Cortex of kidney (tissue), 1 donor: Measurements from ENCODE around the gene TNRC6B.
"Not testable (repeated sequence)": the region's sequence is repeated elsewhere in the genome, so short reads cannot be mapped to it uniquely, and the experiment has no call there.

Experiments
- DNase-seq: peaks from one replicate; lab custom pipeline; 2025; lab: John Stamatoyannopoulos, UW

Gene TNRC6B

DNA sequence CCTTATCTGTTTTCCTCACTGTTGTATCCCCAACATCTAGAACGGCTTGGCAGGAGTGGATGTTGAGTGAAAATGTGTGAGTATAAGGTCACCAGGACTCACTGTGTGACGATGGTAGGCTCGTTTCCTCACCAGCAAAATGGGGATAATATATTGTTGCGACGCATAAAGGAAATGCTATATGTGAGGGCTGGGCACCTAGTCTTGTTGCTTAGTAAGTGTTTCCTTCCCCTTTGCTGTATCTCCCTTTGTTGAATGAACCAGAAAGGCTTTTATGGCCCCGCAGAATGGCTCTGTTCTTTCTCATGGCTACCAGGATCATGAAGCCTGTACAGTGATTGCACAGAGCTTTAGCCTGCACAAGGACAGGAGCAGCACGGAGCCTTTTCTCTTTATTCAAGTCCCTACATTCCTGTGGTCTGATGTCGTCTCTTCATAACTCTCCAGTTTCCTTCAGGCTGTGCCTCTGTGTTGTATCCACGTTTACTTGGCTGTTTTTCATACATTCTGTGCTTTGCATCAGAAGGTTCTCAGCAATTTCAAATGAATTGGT, 5.4 kb downstream of the TNRC6B start:
- DNase-seq, result no peak

DNA sequence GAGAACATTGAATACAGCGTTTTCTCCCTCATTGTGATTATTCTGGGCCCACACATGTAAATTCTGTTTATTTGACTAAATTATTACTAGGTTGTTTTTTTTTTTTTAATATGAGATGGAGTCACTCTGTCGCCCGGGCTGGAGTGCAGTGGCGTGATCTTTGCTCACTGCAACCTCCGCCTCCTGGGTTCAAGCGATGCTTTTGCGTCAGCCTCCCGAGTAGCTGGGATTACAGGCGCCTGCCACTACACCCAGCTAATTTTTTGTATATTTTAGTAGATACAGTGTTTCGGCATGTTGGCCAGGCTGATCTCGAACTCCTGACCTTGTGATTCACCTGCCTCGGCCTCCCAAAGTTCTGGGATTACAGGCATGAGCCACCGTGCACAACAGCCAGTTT, 5.9 kb downstream of the TNRC6B start:
- DNase-seq, result not testable (repeated sequence)

GRCh38 chr22:40187389-40187788, 9.7 kb downstream of the TNRC6B start:
- DNase-seq, result no peak

GRCh38 chr22:40189997-40190396, 12.3 kb downstream of the TNRC6B start:
- no peak for DNase-seq

- no peak for DNase-seq
These were observed 12.8 kb downstream of the TNRC6B start for GRCh38 chr22:40190501-40190900.

DNA sequence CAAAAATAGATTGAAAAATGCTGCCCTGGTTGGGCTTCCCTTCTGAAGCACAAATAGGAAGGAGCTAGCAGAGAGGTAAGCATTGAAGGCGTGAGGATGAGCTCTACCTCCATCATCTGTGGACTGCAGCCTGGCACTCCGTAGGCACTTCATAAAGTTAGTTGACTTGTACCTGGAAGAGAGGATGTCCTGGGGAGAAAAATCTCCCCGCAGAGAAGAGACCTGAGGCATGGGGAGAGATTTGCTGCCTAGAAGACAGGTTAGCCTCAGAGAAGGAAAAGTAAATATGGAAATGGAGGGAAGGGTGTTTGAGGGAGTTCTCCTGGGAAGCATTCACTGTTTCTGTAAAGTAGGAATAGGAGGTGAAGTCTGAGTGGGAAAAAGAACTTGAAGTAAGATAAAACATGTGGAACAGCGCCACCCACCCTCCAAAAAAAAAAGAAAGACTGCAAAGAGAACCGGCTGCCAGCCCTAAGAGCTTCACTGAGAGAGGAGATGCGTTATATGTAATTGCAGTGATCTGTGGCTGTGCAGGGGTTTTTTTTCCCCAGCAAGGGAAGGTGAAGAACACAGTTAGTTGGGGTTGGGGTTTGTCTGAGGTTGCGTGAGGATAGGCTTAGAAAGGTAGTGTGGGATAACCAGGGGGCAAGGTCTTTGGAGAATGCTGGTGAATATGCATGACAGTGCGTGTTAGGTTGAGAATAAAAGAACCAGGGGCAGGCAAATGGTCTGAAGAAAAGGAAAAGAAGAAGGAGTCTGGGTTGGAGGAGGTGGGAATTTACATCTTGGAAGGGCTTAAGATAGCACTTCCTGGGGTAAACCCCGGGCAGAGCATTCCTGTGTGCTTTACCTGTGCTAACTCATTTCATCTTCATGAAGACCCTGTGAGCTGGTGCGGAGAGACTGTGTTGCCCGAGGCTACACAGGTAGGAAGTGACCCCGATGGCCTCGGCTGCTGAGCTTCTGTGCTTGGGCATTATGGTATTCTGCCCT, 16.0 kb downstream of the TNRC6B start:
- DNase-seq, result no peak

GRCh38 chr22:40194656-40195055, 16.9 kb downstream of the TNRC6B start:
- DNase-seq, result no peak

DNA sequence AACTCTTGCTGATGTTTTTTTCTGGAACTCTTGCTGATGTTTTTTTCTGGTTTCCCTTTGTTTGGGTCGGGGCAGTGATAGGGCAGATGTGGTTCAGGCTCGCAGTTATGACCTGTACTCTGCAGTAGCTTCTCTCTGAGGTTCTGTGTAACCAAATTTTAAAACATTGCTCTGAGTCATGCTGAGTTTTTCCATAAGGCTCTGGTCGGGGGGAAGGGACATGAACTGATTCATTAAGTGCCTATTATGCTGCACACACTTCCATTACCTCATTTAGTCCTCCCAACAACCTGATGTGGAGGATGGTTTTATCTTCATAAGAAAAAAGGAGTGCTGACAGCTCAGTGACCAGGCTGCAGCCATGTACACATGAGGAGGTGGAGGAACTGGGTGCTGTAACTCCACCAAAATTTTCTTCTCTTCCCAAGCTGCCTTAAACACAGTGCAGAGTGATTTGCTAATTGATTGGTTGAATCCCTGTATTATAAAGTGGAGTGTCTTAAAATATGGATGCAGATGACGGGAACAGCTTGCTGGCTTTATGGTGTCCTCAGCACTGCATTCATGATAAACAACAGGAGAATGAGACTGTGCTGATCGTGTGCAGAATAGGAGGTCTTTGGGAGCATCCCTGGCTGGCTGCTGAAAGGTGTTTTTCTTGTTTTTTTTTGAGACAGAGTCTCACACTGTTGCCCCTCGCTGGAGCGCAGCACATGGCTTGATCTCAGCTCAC, 19.1 kb downstream of the TNRC6B start:
- no peak for DNase-seq

DNA sequence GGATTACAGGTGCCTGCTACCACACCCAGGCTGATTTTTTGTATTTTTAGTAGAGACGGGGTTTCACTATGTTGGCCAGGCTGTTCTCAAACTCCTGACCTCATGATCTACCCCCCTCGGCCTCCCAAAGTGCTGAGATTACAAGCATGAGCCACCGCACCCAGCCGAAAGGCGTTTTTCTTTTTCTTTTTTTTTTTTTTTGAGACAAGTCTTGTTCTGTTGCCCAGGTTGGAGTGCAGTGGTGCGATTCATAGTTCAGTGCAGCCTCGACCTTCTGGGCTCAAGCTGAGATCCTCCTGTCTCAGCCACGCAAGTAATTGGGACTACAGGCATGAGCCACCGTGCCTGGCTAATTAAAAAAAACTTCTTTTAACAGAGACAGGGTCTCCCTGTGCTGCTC, 19.7 kb downstream of the TNRC6B start:
- not testable (repeated sequence) for DNase-seq

DNA sequence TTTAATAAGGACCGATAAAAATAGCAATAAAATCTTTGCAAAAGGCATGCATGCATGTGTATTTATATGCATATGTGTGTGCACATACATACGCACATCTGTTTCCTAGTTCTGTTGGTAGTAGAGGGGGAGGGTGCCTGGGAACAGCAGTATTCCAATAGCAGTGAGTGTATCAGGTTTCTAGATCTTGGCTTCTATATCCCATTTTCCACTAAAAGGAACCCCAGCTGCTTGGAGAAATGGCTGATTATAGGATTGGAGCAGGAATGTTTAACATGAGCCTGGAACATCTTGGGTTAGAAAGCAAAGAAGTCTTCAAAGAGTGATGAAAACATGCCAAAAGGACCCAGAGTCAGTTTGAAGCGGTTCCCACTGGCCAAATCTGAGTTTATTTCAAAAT, 21.0 kb downstream of the TNRC6B start:
- no peak for DNase-seq

GRCh38 chr22:40199223-40199622, 21.5 kb downstream of the TNRC6B start:
- no peak for DNase-seq

GRCh38 chr22:40199852-40200251, 22.1 kb downstream of the TNRC6B start:
- DNase-seq, result no peak

DNA sequence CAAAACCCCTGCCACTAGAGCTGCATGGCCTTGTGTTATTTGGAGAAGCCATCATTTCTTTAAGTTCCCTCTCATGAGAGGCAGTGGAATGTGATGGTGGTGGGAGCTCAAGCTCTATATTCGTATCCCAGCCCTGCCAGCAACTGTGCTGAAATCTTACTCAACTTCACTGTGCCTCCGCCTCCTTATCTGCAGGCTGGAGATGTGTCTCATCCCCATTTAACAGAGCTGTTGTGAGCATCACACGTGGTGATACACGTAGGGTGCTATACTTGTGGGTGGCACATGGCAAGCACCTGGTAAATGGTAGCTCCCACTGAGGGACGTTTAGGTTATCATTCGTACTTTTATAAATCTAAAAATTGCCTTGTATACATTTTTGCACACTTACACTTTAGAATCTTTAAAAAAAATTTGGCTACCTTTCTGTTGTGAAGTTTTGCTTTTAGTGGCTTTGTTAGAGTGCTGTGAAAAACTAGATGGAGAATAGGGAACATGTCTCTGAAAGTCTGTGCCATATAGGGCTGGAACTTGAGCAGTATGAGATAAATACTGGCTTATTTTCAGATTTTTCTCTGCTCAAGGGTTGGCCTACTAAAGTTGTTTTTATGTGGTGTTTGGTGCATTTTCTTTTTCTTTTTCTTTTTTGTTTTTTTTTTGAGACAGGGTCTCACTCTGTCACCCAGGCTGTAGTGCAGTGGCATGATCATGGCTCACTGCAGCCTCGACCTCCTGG, 23.2 kb downstream of the TNRC6B start:
- no peak for DNase-seq

GRCh38 chr22:40202225-40202944, 24.7 kb downstream of the TNRC6B start:
- DNase-seq, result no peak

- no peak for DNase-seq
These were observed 25.8 kb downstream of the TNRC6B start for GRCh38 chr22:40203572-40203971.

GRCh38 chr22:40204321-40205116, 26.8 kb downstream of the TNRC6B start:
- no peak for DNase-seq

DNA sequence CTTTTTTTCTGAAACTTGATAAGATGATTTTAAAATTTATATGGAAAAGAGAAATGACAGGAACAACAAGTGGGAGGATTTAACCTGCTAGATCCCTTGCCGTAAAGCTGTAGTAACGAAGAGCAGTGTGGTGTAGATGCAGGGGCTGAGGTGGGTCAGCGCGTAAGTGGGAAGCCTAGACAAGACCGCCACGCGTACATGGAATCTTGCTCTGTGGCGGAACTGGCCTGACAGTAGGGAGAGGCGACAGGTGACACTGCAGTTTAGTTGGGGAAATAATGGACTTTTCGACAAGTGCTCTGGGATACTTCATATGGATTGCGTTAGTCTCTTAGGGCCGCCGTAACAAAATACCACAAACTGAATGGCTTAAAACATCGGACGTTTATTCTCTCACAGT, 28.8 kb downstream of the TNRC6B start:
- DNase-seq, result no peak

- DNase-seq, result no peak
These were observed 33.1 kb downstream of the TNRC6B start for GRCh38 chr22:40210818-40211217.

GRCh38 chr22:40211476-40212054, 33.8 kb downstream of the TNRC6B start:
- DNase-seq, result no peak

DNA sequence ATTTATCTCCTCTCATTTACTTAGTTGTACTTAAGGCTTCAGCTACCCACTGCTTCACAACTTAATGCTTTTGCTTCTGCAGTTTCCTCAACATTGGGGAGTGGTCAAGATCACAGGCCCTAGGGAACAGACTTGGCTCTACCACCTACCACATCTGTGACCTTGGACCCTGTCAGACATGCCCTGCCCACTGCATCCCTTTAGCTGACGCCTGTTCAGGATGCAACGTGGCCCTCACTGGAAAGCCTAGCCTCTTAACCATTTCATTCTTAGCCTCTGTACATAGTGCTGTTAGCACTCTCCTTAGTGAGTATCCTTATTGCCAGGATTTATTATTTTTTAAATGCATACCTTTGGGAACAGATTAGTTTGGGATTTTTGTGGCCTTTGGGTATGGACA, 34.4 kb downstream of the TNRC6B start:
- no peak for DNase-seq
